CD8-positive, alpha-beta memory T cell (primary cell): ENCODE measurements around the gene FGFBP3. TPM values are rescaled to one million over a fixed set of nuclear protein-coding genes. Genes with fewer than 3 reads are reported as not detected.

Experiments
- CTCF ChIA-PET: fragments of 350-600 bp; sonication (Branson Sonifier 250); formaldehyde crosslinking; loops from one replicate; lab custom pipeline; 2021; ENCODE audit warnings: antibody characterized with exemption; lab: Charles Lee
- POLR2A ChIA-PET: fragments of 350-600 bp; sonication (Branson Sonifier 250); formaldehyde crosslinking; loops from one replicate; lab custom pipeline; 2021; ENCODE audit warnings: antibody characterized with exemption; lab: Charles Lee
- DNase-seq, 5 donors: peaks; one replicate each; pipeline versions ENCODE4 v3.0.0 to v3.0.0-alpha.2; 2020 to 2022; ENCODE audit warnings: mixed read lengths in 1 of 5
- H3K27ac ChIP-seq: one replicate; pipeline ENCODE4 v1.7.0; 2013; ENCODE audit warnings: low read depth, mild to moderate bottlenecking, low read length, moderate library complexity
- H3K27me3 ChIP-seq: 2 replicates; pipeline ENCODE4 v1.7.0; 2013; ENCODE audit warnings: low read length, mild to moderate bottlenecking; ENCODE audit not compliant: insufficient read depth, poor library complexity, severe bottlenecking
- H3K36me3 ChIP-seq: 2 replicates; pipeline ENCODE4 v1.7.0; 2013; ENCODE audit warnings: mild to moderate bottlenecking, low read length, moderate library complexity; ENCODE audit not compliant: insufficient read depth
- H3K4me1 ChIP-seq: 2 replicates; pipeline ENCODE4 v1.7.0; 2013; ENCODE audit warnings: mild to moderate bottlenecking, low read length, moderate library complexity; ENCODE audit not compliant: insufficient read depth
- H3K4me3 ChIP-seq: 2 replicates; pipeline ENCODE4 v1.7.0; 2013; ENCODE audit warnings: mild to moderate bottlenecking, low read length
- H3K9me3 ChIP-seq: 2 replicates; pipeline ENCODE4 v1.7.0; 2013; ENCODE audit warnings: mild to moderate bottlenecking, low read length
- H3K27ac Mint-ChIP-seq, 8 donors: one replicate each; pipeline ENCODE4 v1.8.0; 2020 to 2021; ENCODE audit warnings: mixed read lengths in 8 of 8, mild to moderate bottlenecking in 6 of 8, inconsistent platforms in 3 of 8, moderate library complexity in 3 of 8
- H3K27me3 Mint-ChIP-seq, 2 donors: one replicate each; pipeline ENCODE4 v1.8.0; 2020 to 2021; ENCODE audit warnings: mixed read lengths in 2 of 2, mild to moderate bottlenecking in 1 of 2, moderate library complexity in 1 of 2
- H3K36me3 Mint-ChIP-seq, 3 donors: one replicate each; pipeline ENCODE4 v1.8.0; 2020 to 2021; ENCODE audit warnings: mixed read lengths in 3 of 3, inconsistent platforms in 1 of 3, mild to moderate bottlenecking in 1 of 3
- H3K4me1 Mint-ChIP-seq, 3 donors: one replicate each; pipeline ENCODE4 v1.8.0; 2020 to 2021; ENCODE audit warnings: mixed read lengths in 3 of 3, inconsistent platforms in 1 of 3, mild to moderate bottlenecking in 1 of 3
- H3K4me3 Mint-ChIP-seq, 7 donors: one replicate each; pipeline ENCODE4 v1.8.0; 2020 to 2021; ENCODE audit warnings: mixed read lengths in 7 of 7, mild to moderate bottlenecking in 6 of 7, moderate library complexity in 4 of 7, inconsistent platforms in 2 of 7
- H3K9me3 Mint-ChIP-seq, 5 donors: one replicate each; pipeline ENCODE4 v1.8.0; 2020 to 2022; ENCODE audit warnings: mixed read lengths in 5 of 5, mild to moderate bottlenecking in 3 of 5, moderate library complexity in 2 of 5, inconsistent platforms in 1 of 5
- polyA plus RNA-seq: library from polyadenylated mRNA; unstranded; fragments of 300-500 nt; fragmentation: Illumina TruSeq; gene quantifications from one replicate; pipeline ENCODE4 v1.2.3, GENCODE V29; 2021
- total RNA-seq, 2 experiments: library from RNA; stranded (reverse); gene quantifications; one replicate each; pipeline ENCODE4 v1.2.3, GENCODE V29; 2021

FGFBP3 gene
- total and polyA plus RNA-seq, 3 experiments from 2014 or later = 3.1 to 3.6 (median 3.4) TPM

DNA sequence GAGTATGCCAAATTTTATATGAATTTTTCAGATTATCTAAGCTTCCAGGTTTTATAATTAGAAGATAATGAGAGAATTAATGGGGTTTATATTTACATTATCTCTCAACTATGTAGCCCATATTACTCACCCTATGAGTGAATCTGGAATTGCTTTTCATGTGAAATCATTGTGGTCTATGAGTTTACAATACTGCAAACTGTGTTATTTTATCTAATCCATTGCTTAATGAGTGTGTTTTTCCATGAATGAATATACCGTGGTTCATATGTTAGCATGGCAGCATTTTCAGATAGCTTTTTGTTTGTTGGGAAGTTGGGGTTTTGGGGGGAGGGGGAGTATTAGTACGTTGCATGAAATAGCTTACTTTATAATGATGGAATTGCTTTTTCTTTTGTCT lies 44.5 kb downstream of the FGFBP3 start:
- no peak overlapping the region for H3K4me3 Mint-ChIP-seq
- Histone ChIP-seq H3K36me3 (peaks cover 25% of the 10 kb centered on the region), H3K27ac (no peak overlapping the region), H3K9me3 (no peaks in the 10 kb centered on the region), H3K4me3 (no peak overlapping the region), H3K27me3 (no peaks in the 10 kb centered on the region), H3K4me1 (no peaks in the 10 kb centered on the region)
- peak overlapping the region in 2 of 8 donors; percentile 40 to 41 for H3K27ac Mint-ChIP-seq
- POLR2A ChIA-PET = no interaction called here
- DNase-seq = no peak
- H3K9me3 Mint-ChIP-seq = no peaks in the 10 kb centered on the region
- CTCF ChIA-PET = interaction anchor here (0.8 kb wide), 1 partner anchor 23 kb away, joined by 3 read pairs; no protein-coding TSS in a partner anchor
- H3K4me1 Mint-ChIP-seq = no peaks in the 10 kb centered on the region
- no peaks in the 10 kb centered on the region for H3K27me3 Mint-ChIP-seq
- peaks cover 10 to 55% (median 14%) of the 10 kb centered on the region in 3 donors for H3K36me3 Mint-ChIP-seq

- Histone ChIP-seq H3K9me3 (no peaks in the 10 kb centered on the region), H3K4me1 (no peaks in the 10 kb centered on the region), H3K36me3 (peaks cover 29% of the 10 kb centered on the region), H3K27me3 (no peaks in the 10 kb centered on the region), H3K27ac (no peak overlapping the region), H3K4me3 (no peak overlapping the region)
- peak overlapping the region in 1 of 8 donors; percentile 39 for H3K27ac Mint-ChIP-seq
- POLR2A ChIA-PET = no interaction called here
- no peak overlapping the region for H3K4me3 Mint-ChIP-seq
- H3K9me3 Mint-ChIP-seq = no peaks in the 10 kb centered on the region
- no peaks in the 10 kb centered on the region for H3K27me3 Mint-ChIP-seq
- no peak for DNase-seq
- peaks cover 10 to 61% (median 14%) of the 10 kb centered on the region in 3 donors for H3K36me3 Mint-ChIP-seq
- CTCF ChIA-PET = interaction anchor here (0.8 to 1.3 kb wide), 2 partner anchors 23 to 51 kb away, joined by 3 read pairs; no protein-coding TSS in a partner anchor
- H3K4me1 Mint-ChIP-seq = no peaks in the 10 kb centered on the region
Measured at GRCh38 chr10:91864099-91864498, 45.2 kb downstream of the FGFBP3 start.

- H3K36me3 ChIP-seq = peaks cover 44% of the 10 kb centered on the region
Measured at GRCh38 chr10:91860885-91861284, 48.4 kb downstream of the FGFBP3 start.

GRCh38 chr10:91856637-91857036 lies 52.6 kb downstream of the FGFBP3 start:
- Histone ChIP-seq H3K36me3 (peaks cover 46% of the 10 kb centered on the region), H3K27me3 (no peaks in the 10 kb centered on the region), H3K27ac (no peak overlapping the region), H3K9me3 (no peaks in the 10 kb centered on the region), H3K4me1 (no peaks in the 10 kb centered on the region), H3K4me3 (no peak overlapping the region)
- no peak for DNase-seq
- Mint-ChIP-seq H3K4me3 (no peak overlapping the region), H3K27me3 (no peaks in the 10 kb centered on the region), H3K27ac (peak overlapping the region in 2 of 8 donors; percentile 24 to 37), H3K4me1 (peaks cover 0 to 3% (median 0%) of the 10 kb centered on the region in 3 donors), H3K36me3 (peaks cover 8 to 89% (median 28%) of the 10 kb centered on the region in 3 donors), H3K9me3 (no peaks in the 10 kb centered on the region)
- CTCF ChIA-PET = interaction anchor here (1.4 kb wide), 1 partner anchor 56 kb away, joined by 5 read pairs; no protein-coding TSS in a partner anchor
- POLR2A ChIA-PET = interaction anchor here (0.6 kb wide), 1 partner anchor 525 kb away, joined by 3 read pairs; no protein-coding TSS in a partner anchor

More at GRCh38 chr10:91860885-91861284, 48.4 kb downstream of the FGFBP3 start:
- no peaks in the 10 kb centered on the region for H3K27me3 ChIP-seq
- Mint-ChIP-seq H3K4me1 (peaks cover 0 to 3% (median 0%) of the 10 kb centered on the region in 3 donors), H3K9me3 (no peaks in the 10 kb centered on the region), H3K27ac (peak overlapping the region in 2 of 8 donors; percentile 8 to 46), H3K27me3 (no peaks in the 10 kb centered on the region), H3K36me3 (peaks cover 13 to 88% (median 31%) of the 10 kb centered on the region in 3 donors), H3K4me3 (no peak overlapping the region)
- H3K27ac ChIP-seq = no peak overlapping the region
- ChIA-PET CTCF (no interaction called here), POLR2A (no interaction called here)
- no peak for DNase-seq
- no peaks in the 10 kb centered on the region for H3K4me1 ChIP-seq
- no peaks in the 10 kb centered on the region for H3K9me3 ChIP-seq
- H3K4me3 ChIP-seq = no peak overlapping the region

Other genes with a start within 250 kb of the FGFBP3 start
- gene TNKS2, start 111.1 kb downstream of the FGFBP3 start, total RNA-seq = 10 to 100 TPM; 27.3 to 29.2 TPM
- 31.5 TPM for gene TNKS2, start 111.1 kb downstream of the FGFBP3 start, polyA plus RNA-seq
- 10 to 100 TPM; 48.5 to 51.0 TPM for gene BTAF1, start 14.3 kb upstream of the FGFBP3 start, total RNA-seq
- 8.0 TPM for gene BTAF1, start 14.3 kb upstream of the FGFBP3 start, polyA plus RNA-seq